Epidermal melanocyte (primary cell): ENCODE results near the gene PHACTR1.
A peak's percentile ranks its signal among the peaks of the same experiment; 100 is the strongest.

Source experiments
- DNase-seq: peaks from one replicate; pipeline ENCODE4 v3.0.0; 2011; ENCODE audit warnings: low spot score; ENCODE audit not compliant: insufficient read length

The PHACTR1 gene

DNA sequence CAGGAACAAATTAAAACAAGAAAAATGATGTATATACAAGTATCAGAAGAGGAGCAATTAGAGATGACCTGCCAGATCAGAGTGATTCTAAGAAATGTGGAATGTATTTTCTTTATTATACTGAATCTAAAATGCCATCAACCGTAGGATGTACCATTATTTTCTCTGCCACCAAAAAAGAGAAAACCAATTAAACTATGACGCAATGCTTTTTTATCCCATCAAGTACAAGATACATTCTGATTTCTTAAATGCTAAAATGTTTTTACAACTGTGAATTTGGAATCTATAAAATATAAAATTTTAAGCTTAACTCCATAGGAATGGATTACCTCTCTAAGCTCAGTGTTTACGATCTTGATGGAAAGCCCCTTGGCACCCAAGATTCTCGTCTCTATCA is 85.9 kb downstream of the PHACTR1 start:
- DNase-seq = no peak

DNA sequence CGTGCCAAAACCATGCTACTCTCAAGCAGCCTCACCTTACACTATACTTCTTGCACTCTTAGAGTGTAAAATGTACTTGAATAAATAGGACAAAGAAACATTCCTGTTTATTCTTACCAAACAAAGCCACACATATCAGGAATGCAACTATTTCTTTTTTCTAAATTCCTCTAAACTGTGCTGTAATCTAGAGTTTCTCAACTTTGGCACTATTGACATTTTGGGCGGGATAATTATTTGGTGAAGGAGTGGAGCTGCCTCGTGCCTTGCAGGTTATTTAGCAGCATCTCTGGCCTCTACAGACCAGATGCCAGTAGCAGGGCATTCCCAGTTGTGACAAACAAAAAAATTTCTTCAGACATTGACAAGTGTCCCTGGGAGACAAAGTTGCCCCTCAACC is 86.9 kb downstream of the PHACTR1 start:
- DNase-seq = no peak

DNA sequence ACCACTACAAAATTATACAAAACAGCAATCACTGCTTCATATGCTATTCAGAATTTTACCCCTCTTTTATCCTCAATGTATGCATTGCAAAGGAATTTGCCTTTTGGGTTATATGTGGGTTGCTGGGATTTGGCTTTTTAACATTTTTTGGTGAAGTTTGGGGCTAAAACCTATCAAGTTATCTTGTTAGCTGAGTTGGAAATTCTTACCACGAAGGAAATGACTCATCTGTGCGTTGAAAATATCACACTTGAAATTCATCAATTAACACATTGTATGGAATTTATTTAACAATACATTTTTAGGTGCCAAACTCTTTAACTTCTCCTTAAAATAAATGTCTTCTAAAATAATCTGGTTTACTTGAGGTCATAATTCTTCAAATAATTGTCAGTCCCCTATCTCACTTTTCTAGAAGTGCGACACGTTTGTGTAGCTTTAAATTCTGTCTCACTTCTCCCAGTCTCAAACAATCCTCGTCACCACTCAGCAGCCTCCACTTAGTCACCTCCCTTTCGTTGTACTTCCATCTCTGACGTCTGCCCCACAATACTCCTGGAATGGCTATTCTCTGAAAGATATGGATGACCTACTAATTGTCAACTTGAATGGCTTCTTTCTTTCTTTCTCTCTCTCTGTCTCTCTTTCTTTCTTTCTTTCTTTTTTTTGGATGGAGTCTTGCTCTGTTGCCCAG is 88.5 kb downstream of the PHACTR1 start:
- DNase-seq = no peak

DNA sequence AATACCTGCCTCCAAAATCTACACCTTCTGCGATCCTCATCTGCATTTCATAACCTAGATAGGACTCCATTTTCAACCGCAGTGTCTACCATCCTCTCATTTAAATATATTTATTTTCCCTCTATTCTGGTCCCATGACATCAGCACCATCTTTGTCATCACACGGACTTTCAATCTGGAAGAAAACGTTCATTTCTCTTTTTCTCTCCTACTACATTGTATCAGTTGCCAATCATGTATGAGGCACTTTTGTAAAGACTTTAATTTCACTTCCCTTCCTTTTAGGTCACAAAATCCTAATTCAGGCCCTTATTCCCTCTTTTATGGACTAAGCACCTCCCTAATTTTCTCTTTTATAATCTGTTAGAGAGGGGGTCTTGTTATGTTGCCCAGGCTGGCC is 89.6 kb downstream of the PHACTR1 start:
- DNase-seq = no peak

DNA sequence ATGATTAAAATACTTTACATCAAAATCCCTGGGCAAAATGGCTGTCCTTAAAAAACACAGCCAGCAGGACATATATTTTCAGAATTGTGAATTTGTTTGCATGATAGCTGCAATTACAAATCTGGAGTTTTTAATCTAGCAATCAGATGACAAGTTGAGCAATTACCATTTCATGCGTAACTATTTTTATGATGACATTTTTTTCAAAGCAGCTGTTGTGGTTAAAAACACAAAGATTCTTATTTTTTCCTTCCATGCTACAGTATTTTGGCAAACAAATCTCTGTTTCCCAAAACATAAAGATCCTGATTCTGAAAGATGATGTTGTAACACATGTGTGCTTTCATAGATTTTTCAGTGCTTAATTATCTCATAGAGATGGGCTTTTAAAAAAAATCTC is 90.2 kb downstream of the PHACTR1 start:
- DNase-seq = no peak

DNA sequence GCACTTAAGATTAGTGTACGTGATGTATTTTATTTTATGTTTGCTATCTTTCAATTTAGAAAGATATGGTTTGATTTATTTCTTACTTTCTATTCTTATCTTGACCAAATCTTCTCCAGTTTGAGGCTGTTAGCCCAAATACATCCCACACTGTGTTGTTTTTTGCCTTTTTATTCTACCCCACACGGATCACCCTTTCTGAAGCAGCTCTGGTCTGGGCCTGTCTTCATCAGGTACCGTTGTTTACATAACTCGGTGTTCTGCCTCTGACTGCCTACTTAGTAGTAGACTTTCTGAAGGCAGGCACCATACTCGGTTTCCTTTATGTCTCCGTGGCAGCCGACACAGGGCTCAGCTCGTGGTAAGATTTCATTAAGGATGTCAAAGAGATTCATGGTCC is 95.0 kb downstream of the PHACTR1 start:
- no peak for DNase-seq

DNA sequence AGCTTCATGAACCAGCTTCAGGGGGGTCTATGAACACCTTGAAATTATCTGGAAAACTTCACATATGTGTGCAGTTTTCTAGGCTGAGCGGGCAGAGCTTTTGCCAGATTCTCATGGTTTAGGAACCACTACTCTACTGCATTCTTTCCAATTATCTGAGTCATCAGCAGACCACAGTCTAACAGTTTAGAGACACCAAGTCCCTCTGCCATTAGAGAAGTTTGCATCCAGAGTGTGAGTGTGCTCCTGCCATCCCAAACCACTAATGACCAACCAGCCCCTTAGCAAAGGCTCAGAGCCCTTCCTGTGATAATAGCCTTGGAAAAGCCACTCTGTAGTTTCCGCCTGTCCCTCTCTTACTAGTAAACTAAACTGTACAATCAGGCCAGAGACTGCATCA is 96.8 kb downstream of the PHACTR1 start:
- no peak for DNase-seq

DNA sequence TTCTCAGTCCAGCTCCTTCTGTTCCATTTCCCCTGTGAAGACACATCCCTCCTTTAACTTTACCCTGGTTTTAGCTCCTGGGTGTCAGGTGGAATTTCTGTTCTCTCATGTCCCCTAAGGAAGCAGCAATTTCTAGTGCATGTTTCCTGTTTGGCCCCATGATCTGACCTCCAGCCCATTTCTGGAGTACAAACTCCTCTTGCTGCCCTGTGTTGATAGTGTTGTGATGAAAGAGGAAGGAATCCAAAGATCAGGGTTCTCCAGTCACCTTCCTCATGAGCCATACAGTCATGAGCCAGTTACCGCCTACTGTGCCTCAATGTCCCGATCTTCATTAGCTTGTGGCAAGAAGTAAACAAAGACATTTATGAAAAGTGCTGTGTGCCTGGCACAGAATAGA is 97.4 kb downstream of the PHACTR1 start:
- no peak for DNase-seq

DNA sequence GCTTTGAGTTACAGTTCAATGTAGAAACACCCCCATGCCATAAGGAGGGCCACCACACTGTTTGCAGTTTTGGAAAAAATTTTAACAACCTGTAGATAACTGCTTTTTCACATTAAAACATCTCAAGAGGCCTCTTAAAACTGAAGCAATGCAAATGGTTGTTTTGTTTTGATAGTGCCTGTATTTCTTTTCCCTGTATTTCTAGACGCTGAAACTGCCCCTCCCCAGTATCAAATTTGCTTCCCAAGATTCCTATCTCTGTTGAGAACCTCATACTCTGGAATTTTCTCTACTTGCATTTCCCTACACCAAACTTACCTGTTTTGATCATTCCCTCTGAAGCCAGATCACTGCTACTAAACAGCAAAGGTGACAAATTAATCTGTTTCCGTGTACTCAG is 98.5 kb downstream of the PHACTR1 start:
- no peak for DNase-seq

DNA sequence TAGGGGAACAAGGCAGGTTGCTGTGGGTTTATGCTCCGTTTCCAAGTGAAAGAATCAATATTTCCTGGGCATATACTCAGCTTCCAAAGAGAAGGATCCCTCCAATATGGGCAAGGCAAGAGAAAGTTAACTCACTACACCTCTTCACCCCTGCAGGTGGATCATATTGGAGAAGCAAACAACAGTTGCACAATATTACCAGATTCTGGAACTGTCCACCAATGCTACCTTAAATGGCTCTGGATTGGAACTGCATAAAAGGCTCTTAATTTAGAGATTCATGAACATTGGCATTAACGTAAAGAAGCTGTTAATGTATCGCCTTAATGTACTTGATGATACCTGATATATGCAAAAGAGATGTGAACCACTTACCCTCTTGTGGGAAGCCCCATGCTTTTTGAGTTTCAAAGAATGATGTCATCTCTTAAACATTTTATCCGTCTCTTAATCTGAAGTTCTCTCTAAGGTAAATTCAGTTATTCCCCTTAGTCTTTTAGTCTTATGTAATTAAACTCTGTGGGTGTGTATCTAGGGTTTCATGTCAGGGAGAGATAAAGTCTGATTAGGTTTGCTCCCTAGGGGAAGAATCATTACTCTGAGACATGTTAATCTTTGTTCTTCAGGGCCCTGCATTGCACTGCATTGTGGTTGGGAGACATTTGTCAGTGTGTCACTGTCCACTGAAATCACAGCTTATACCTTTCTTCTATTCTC is 99.5 kb downstream of the PHACTR1 start:
- no peak for DNase-seq

DNA sequence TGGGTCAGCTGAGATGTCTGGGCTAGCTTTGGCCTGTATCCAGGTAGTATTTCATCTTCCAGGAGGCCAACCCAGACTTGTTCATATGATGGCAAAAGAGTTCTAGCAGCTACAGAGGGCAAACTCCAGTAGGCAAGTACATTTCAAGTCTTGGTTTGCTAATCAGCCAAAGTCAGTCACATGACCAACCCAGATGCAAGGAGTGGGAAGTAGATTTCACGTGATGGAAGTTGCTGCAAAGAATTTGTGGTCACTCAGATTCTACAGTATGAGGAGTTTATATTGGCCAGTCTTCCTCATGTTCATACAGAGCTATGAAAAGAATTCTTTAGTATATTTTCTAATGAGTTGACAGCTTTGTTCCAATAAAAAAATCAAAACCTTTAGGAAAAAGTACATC is 101.8 kb downstream of the PHACTR1 start:
- DNase-seq = no peak

DNA sequence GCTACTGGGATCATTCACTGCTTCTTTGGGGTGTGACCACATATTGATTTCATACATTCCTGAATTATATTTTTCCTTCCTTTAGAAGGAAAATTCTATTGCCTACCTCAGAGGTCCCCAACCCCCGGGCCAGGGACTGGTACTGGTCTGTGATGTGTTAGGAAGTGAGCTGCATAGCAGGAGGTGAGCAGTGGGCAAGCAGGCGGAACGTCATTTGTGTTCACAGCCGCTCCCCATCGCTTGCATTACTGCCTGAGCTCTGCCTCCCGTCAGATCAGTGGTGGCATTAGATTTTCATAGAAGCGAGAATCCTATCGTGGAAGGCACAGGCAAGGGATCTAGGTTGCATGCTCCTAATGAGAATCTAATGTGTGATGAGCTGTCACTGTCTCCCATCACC is 107.3 kb downstream of the PHACTR1 start:
- no peak for DNase-seq

DNA sequence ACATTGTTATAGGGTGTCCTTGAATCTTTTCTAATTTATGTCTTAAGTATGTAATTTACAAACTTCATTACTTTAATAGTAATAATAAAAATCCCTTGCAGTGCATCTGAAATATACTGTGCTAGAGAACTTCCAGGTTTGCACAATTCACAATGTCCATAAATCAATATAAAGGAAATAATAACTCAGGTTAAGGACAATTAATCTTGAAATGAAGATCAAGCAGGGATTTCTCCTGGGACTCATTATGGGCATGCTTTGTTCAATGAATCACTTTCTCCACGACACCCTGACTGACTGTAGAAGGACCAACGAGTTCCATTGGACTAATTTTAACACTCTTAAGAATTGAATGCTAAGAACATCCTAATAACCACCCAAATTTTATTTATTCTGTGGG is 110.0 kb downstream of the PHACTR1 start:
- DNase-seq = no peak

DNA sequence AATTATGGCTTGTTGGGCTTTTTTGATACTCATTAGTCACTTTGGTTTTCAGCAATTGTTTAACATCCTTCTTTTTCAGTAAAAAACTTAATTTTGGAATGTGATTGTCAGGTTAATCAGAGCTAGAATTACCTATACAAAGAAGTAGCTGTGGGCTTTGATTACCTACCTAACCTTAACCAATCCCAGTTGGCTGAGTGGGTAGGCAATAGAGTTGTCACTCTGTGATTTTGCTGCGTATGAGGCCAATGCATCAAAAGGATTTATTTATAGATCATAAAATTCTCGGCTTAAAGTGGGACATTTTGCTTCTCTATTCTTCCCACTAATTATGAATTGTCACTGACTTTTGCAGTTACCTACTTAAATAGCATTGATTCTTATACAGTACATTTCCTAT is 111.4 kb downstream of the PHACTR1 start:
- no peak for DNase-seq

DNA sequence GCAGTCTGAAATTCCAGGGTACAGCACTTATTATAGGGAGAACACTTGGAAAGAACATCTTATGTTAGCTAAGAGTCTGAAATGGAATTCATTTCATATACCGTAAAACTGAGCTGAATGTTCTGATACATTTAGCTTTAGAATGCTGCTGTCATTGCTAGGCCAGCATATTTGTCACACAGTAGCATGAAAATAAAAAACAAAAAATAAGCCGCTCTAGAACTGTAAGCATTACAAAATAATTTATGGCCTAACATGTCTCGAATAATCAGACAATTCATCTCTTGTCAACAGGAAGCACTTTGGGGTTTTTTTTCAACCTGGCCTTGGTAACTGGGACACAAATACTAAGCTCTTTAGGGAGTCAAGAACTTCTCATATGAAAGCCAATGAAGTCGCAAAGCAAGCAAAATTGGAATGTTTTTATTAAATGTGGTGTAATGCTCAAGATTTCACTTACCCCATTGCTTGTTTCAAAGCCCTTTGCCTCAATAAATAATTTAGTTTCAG is 115.7 kb downstream of the PHACTR1 start:
- DNase-seq = no peak

DNA sequence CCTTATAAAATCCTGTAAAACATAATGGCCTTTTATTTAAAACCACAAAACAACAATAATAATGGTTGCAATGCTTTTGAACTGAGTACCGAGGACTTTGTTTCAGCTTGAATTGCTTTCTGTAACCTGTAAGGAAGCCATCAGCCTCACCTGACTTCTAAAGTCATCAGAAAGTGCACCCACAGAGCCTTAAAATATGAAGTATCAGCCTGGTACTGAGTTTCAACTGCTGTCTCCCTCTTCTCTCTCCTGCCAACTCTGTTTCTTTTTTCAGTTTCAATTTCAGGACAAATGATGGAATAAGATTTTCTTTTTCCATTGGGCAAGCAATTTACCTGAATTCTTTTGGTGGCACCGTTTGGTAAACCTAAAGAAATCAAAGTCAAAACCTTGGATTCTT is 119.4 kb downstream of the PHACTR1 start:
- no peak for DNase-seq

DNA sequence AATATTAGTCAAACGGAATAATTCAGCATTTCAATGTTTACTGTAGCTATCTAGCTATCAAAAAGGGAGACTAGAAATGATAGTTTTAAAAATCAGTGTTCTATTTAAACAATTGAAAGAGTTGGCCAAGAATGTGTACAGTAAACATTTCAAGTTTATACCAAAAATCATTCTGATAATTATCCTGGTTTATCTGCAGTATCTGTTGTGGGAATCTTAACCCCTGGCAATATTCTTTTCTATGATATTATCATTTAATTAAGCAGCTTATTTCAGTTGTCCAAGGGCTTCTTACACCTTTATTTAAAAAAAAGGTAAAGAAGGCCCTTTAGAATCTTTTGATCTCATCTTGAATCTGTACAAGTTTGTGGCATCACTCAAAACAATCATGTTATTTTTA is 125.1 kb downstream of the PHACTR1 start:
- DNase-seq = no peak

DNA sequence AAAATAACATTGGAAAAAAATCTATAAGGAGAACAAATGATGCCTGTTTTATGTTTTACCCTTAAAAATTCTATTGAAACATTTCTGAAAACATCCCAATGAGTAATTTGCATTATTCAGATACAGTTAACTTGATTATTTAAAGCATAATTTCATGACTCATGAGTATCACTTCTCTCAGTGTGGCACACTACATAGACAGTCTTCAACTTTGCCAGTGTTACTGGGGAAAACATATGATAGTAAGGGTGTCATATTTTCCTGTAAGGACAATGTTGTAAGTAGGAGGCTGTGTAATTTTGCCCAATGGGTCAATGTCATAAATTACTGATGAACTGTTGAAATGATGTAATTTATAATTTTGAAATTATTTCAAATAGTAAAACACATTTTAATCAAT is 125.5 kb downstream of the PHACTR1 start:
- no peak for DNase-seq

DNA sequence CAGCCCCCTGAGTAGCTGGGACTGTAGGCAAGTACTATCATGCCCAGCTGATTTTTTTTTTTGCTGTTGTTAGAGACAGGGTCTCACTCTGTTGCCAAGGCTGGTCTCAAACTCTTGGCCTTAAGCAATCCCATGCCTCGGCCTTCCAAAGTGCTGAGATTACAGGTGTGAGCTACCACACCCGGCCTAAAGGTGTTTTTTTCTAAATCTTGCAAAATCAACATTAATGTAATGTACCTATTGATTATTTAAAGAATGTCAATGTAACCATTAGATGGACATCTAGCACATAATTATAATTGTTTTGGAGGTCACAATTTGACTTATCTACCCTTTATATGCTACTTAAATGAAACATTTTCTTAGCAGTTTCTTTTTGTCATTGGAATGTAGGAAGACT is 126.1 kb downstream of the PHACTR1 start:
- DNase-seq = no peak

DNA sequence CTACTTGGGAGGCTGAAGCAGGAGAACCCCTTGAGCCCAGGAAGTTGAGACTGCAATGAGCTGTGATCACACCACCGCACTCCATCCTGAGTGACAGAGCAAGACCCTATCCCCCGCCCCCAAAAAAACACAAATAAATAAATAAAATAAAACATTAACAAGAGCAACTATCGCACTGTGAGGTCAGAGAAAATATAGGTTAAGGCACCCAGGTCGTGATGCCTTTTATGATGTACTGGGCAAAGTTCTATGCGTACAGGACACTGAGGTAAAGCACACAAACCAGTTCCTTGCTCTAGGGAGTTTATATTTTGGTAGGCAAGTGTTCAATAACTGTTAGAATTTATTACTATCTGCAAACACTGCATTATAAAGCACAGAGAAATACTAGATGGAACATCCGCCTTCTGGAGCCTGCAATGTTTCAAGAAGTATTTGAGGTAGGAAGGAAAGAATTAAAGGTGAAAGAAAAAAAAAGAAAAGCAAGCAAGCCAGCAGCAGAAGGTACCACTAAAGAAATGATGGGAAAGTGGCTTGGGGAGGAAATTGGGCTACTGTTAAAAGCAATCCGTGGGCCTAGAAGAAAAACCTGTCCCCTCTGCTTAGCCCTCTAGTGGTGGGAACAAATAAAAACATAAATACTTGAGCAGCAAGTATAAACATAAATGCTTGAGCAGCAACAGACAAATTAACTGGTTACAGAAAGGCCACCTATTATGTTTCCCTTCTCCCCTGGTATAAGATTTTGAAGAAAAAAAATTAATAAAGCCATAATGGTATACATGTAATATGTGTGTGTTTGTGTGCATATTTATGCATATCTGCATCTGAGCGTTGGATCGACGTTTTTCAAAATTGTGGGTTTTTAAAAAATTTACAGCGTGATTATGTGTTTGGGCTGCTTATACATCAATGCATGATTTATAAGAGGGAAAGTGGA is 128.0 kb downstream of the PHACTR1 start:
- peak; percentile 30 for DNase-seq

DNA sequence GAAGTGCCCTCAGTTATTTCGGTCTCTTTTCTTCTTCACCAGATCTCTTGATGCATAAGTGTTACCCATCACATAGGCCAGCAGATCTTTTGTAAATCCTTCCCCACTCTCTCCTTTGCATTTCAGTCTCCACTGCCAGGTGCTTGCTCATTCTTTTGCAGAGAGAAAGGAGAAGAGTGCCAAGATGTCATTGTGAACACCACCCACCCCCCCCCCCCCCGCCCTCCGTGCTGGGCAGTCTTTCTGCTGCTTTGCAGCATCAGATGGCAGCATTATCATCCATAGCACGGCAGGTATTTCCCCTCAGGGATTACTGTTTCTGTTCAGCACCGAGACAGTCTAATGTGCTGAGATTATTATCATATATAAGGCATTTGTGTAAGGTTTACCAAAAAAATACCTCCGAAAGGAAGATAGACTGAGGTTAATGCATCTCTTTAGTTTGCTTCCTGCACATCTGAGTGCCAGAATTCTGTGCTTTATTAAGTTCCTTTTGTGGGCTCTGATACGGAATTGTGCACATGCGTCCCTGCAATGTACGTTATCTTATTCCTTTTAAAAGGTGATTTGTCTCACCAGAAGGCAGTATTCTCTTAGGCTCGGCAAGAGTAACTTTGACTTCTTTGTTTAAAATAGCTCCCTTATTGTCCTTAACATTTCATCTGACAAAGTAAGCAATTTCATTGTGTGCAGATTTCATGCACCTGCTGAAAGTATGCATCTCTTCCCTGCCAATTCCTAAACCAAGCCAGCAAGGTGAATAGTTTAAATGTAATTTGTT is 128.8 kb downstream of the PHACTR1 start:
- DNase-seq = no peak
